Fibroblast of lung (primary cell): ENCODE results near the gene GUCD1. TPM values are rescaled to one million over a fixed set of nuclear protein-coding genes. Genes with fewer than 3 reads are reported as not detected.

Source experiments
- DNase-seq, 2 donors: peaks; one replicate each; pipeline versions ENCODE4 v3.0.0 to v3.0.0-alpha.2; 2010; ENCODE audit warnings: low read depth in 2 of 2
- H2AFZ ChIP-seq: 2 replicates; pipeline ENCODE4 v1.5.1; 2012; ENCODE audit warnings: low read length, control low read depth, inconsistent platforms
- H3K27ac ChIP-seq: 2 replicates; pipeline ENCODE4 v1.5.1; 2011; ENCODE audit warnings: low read length, control low read depth; ENCODE audit not compliant: insufficient read depth
- H3K27me3 ChIP-seq: 2 replicates; pipeline ENCODE4 v1.5.1; 2011; ENCODE audit warnings: mild to moderate bottlenecking, low read length; ENCODE audit not compliant: control insufficient read depth, insufficient read depth
- H3K36me3 ChIP-seq: 2 replicates; pipeline ENCODE4 v1.5.1; 2011; ENCODE audit warnings: low read length; ENCODE audit not compliant: control insufficient read depth, insufficient read depth
- H3K4me1 ChIP-seq: 2 replicates; pipeline ENCODE4 v1.5.1; 2011; ENCODE audit warnings: low read length; ENCODE audit not compliant: control insufficient read depth, insufficient read depth; ENCODE audit errors: extremely low read depth
- H3K4me2 ChIP-seq: 2 replicates; pipeline ENCODE4 v1.5.1; 2011; ENCODE audit warnings: low read length, control low read depth; ENCODE audit not compliant: insufficient read depth; ENCODE audit errors: extremely low read depth
- H3K4me3 ChIP-seq, 4 experiments: fragments of 200-600 bp in 1 of 4; sonication (generic) in 1 of 4; replicated peaks in 1 of 4; 2 replicates each; pipeline ENCODE4 v1.5.1; 2011 to 2016; ENCODE audit warnings: low read length in 4 of 4, low read depth in 3 of 4, mild to moderate bottlenecking in 3 of 4, control low read depth in 2 of 4, inconsistent platforms in 1 of 4, mixed read lengths in 1 of 4; ENCODE audit not compliant: insufficient read depth in 1 of 4; ENCODE audit errors: control extremely low read depth in 1 of 4
- H3K79me2 ChIP-seq: 2 replicates; pipeline ENCODE4 v1.5.1; 2012; ENCODE audit warnings: mild to moderate bottlenecking, low read length, inconsistent platforms; ENCODE audit not compliant: control insufficient read depth, insufficient read depth
- H3K9ac ChIP-seq: 2 replicates; pipeline ENCODE4 v1.5.1; 2011; ENCODE audit warnings: mild to moderate bottlenecking, low read length, control low read depth; ENCODE audit not compliant: insufficient read depth
- H3K9me3 ChIP-seq: 2 replicates; pipeline ENCODE4 v1.5.1; 2012; ENCODE audit warnings: low read depth, low read length; ENCODE audit not compliant: control insufficient read depth, insufficient read depth
- H4K20me1 ChIP-seq: 2 replicates; pipeline ENCODE4 v1.5.1; 2011; ENCODE audit warnings: low read length; ENCODE audit not compliant: control insufficient read depth, insufficient read depth; ENCODE audit errors: extremely low read depth
- EZH2 ChIP-seq: IDR thresholded peaks from 2 replicates; pipeline ENCODE4 v1.5.1; 2012; ENCODE audit warnings: low read length, control low read depth, mild to moderate bottlenecking; ENCODE audit errors: missing control alignments
- polyA plus RNA-seq, 2 donors: library from polyadenylated mRNA; depleted of rRNA in 1 of 2; stranded (reverse) in 1 of 2; unstranded in 1 of 2; fragments of >200 nt; gene quantifications; 2 replicates each; pipeline ENCODE4 v1.2.1, GENCODE V29; 2011 to 2012; ENCODE audit warnings: missing spikeins in 1 of 2
- total RNA-seq: library from RNA; depleted of rRNA; stranded (reverse); fragments of >200 nt; gene quantifications from 2 replicates; pipeline ENCODE4 v1.2.1, GENCODE V29; 2014
- TF ChIP-seq, protein P1 (sequence below), 2 donors: IDR thresholded peaks in 1 of 2; conservative IDR thresholded peaks in 1 of 2; 1 replicate in 1 of 2; 2 replicates in 1 of 2; pipeline ENCODE4 v1.5.1; 2011 to 2012; ENCODE audit warnings: low read length in 2 of 2, control low read depth in 1 of 2, inconsistent platforms in 1 of 2, low read depth in 1 of 2, mild to moderate bottlenecking in 1 of 2

Gene GUCD1
- total and polyA plus RNA-seq, 2 donors (not counting 1 experiment from before 2014, with no cell fraction given) = 83.4 to 178 TPM

DNA sequence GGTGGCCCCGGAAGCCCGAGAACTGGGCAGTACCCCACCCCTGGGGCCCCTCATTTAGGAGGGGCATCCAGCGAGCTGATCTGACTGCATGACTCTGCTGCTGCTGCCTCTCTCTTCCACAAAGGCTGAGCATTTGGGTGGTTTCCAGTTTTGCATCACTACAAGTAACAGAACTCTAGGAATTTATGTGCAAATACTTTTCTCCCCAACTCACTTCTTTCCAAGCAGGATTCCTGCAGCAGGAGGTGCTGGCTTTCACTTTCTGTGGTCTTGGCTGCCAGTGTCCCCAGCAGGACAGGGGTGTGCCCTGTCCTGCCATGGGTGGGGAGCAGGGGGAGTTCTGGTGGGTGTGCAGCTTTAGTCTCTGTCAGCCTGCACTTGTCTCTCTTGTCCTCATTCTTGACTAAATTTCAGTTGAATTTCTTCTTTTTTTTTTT, 38.6 kb downstream of the GUCD1 start:
- no peaks in the 10 kb centered on the region for H3K36me3 ChIP-seq
- H3K9ac ChIP-seq = no peak overlapping the region
- H3K27me3 ChIP-seq = peaks cover 3% of the 10 kb centered on the region
- H4K20me1 ChIP-seq = no peaks in the 10 kb centered on the region
- no peaks in the 10 kb centered on the region for H3K9me3 ChIP-seq
- peak overlapping the region; percentile 75 for H3K4me2 ChIP-seq
- peak overlapping the region in 3 of 4 experiments; percentile 17 to 34 (median 17) for H3K4me3 ChIP-seq
- H3K27ac ChIP-seq = no peak overlapping the region
- H3K79me2 ChIP-seq = no peaks in the 10 kb centered on the region
- no peak overlapping the region for H2AFZ ChIP-seq
- DNase-seq = peak; percentile 82 to 93
- H3K4me1 ChIP-seq = no peaks in the 10 kb centered on the region
- TF ChIP-seq, protein P1, sequence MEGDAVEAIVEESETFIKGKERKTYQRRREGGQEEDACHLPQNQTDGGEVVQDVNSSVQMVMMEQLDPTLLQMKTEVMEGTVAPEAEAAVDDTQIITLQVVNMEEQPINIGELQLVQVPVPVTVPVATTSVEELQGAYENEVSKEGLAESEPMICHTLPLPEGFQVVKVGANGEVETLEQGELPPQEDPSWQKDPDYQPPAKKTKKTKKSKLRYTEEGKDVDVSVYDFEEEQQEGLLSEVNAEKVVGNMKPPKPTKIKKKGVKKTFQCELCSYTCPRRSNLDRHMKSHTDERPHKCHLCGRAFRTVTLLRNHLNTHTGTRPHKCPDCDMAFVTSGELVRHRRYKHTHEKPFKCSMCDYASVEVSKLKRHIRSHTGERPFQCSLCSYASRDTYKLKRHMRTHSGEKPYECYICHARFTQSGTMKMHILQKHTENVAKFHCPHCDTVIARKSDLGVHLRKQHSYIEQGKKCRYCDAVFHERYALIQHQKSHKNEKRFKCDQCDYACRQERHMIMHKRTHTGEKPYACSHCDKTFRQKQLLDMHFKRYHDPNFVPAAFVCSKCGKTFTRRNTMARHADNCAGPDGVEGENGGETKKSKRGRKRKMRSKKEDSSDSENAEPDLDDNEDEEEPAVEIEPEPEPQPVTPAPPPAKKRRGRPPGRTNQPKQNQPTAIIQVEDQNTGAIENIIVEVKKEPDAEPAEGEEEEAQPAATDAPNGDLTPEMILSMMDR (conservative IDR thresholded peaks at IDR 0.05 in 1 of 2, IDR thresholded peaks at IDR 0.05 in 1 of 2; ENCODE audit: low read depth in 1 of 2, low read length in 2 of 2) = peak in 1 of 2 donors; percentile 3
- TF ChIP-seq EZH2 = no peak

DNA sequence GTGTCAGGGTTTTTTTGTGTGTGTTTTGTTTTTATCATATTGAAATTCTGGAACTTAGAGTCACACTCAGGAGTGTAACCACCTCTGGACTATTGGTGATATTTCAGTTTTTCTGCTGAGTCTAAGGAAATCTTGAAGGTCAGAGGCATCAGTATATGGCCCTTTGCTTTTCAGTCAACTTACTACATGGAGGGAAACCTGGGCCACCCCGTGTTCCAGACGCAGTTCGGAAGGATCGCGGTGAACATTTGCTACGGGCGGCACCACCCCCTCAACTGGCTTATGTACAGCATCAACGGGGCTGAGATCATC, 40.0 kb downstream of the GUCD1 start:
- DNase-seq = no peak
- Histone ChIP-seq H3K9me3 (no peaks in the 10 kb centered on the region), H3K36me3 (no peaks in the 10 kb centered on the region), H3K4me2 (no peak overlapping the region), H3K4me3 (no peak overlapping the region), H2AFZ (no peak overlapping the region), H3K27ac (no peak overlapping the region), H3K79me2 (no peaks in the 10 kb centered on the region), H3K9ac (no peak overlapping the region), H3K4me1 (peaks cover 9% of the 10 kb centered on the region), H3K27me3 (peaks cover 3% of the 10 kb centered on the region), H4K20me1 (no peaks in the 10 kb centered on the region)
- TF ChIP-seq, protein P1 (conservative IDR thresholded peaks at IDR 0.05 in 1 of 2, IDR thresholded peaks at IDR 0.05 in 1 of 2; ENCODE audit: low read depth in 1 of 2, low read length in 2 of 2) = no peak
- no peak for TF ChIP-seq EZH2

- H3K9me3 ChIP-seq = no peaks in the 10 kb centered on the region
- H3K4me3 ChIP-seq = no peak overlapping the region
- H3K9ac ChIP-seq = no peak overlapping the region
- H3K4me1 ChIP-seq = peaks cover 9% of the 10 kb centered on the region
- H3K27me3 ChIP-seq = peaks cover 3% of the 10 kb centered on the region
- no peak overlapping the region for H2AFZ ChIP-seq
- no peaks in the 10 kb centered on the region for H3K36me3 ChIP-seq
- no peaks in the 10 kb centered on the region for H4K20me1 ChIP-seq
- DNase-seq = no peak
- H3K79me2 ChIP-seq = no peaks in the 10 kb centered on the region
- no peak overlapping the region for H3K27ac ChIP-seq
- TF ChIP-seq, protein P1 (conservative IDR thresholded peaks at IDR 0.05 in 1 of 2, IDR thresholded peaks at IDR 0.05 in 1 of 2; ENCODE audit: low read depth in 1 of 2, low read length in 2 of 2) = no peak
- TF ChIP-seq EZH2 = no peak
- no peak overlapping the region for H3K4me2 ChIP-seq
These were observed 40.5 kb downstream of the GUCD1 start for GRCh38 chr22:24514241-24515026.
